HepG2 (cell line): Measurements from ENCODE around the gene RIPOR3. TPM values are rescaled to one million over a fixed set of nuclear protein-coding genes. Genes with fewer than 3 reads are reported as not detected.
A peak's percentile ranks its signal among the peaks of the same experiment; 100 is the strongest.

Experiments used
- CHD4 ChIP-seq: fragments of 200-600 bp; sonication (generic); IDR thresholded peaks from 2 replicates; pipeline ENCODE4 v1.7.0; 2017; ENCODE audit warnings: mild to moderate bottlenecking, low read length, borderline replicate concordance
- EEA1 ChIP-seq: sonication (generic); formaldehyde crosslinking; IDR thresholded peaks from 2 replicates; pipeline ENCODE4 v1.5.1; 2020; ENCODE audit warnings: mild to moderate bottlenecking, missing genetic modification reagents, borderline replicate concordance
- ELF3 ChIP-seq: IDR thresholded peaks from 2 replicates; pipeline ENCODE4 v1.6.1; 2016; ENCODE audit warnings: missing genetic modification reagents, missing compliant biosample characterization
- HMG20B ChIP-seq: conservative IDR thresholded peaks from 2 replicates; pipeline ENCODE4 v1.6.1; 2016; ENCODE audit warnings: missing genetic modification reagents, missing compliant biosample characterization
- IRF1 ChIP-seq: sonication (generic); formaldehyde crosslinking; IDR thresholded peaks from 2 replicates; pipeline ENCODE4 v1.4.0; 2020; ENCODE audit warnings: low read depth, mild to moderate bottlenecking, missing genetic modification reagents
- MBD4 ChIP-seq: IDR thresholded peaks from 2 replicates; pipeline ENCODE4 v1.6.1; 2012; ENCODE audit warnings: low read length, inconsistent platforms, borderline replicate concordance
- PAXIP1 ChIP-seq: sonication (generic); formaldehyde crosslinking; conservative IDR thresholded peaks from 2 replicates; pipeline ENCODE4 v1.4.0; 2020; ENCODE audit warnings: mild to moderate bottlenecking, missing genetic modification reagents, moderate library complexity
- PRDM15 ChIP-seq: sonication (generic); formaldehyde crosslinking; IDR thresholded peaks from 2 replicates; pipeline ENCODE4 v1.4.0; 2020; ENCODE audit warnings: missing genetic modification reagents
- RARA ChIP-seq: IDR thresholded peaks from 2 replicates; pipeline ENCODE4 v1.6.1; 2016; ENCODE audit warnings: missing genetic modification reagents, missing compliant biosample characterization
- TFDP2 ChIP-seq: sonication (generic); formaldehyde crosslinking; IDR thresholded peaks from 2 replicates; pipeline ENCODE4 v1.4.0; 2020; ENCODE audit warnings: missing genetic modification reagents
- ZNF121 ChIP-seq: sonication (generic); formaldehyde crosslinking; IDR thresholded peaks from 2 replicates; pipeline ENCODE4 v1.5.0; 2020; ENCODE audit warnings: mild to moderate bottlenecking, missing genetic modification reagents
- ZNF337 ChIP-seq: sonication (generic); formaldehyde crosslinking; IDR thresholded peaks from 2 replicates; pipeline ENCODE4 v1.5.1; 2020; ENCODE audit warnings: missing genetic modification reagents, low read depth, mild to moderate bottlenecking, borderline replicate concordance
- ZNF660 ChIP-seq: sonication (generic); formaldehyde crosslinking; IDR thresholded peaks from 2 replicates; pipeline ENCODE4 v1.5.1; 2020; ENCODE audit warnings: mild to moderate bottlenecking, low read depth, missing genetic modification reagents, borderline replicate concordance
- ZNF740 ChIP-seq: sonication (generic); formaldehyde crosslinking; IDR thresholded peaks from 2 replicates; pipeline ENCODE4 v1.4.0; 2020; ENCODE audit warnings: missing genetic modification reagents
- ZNF782 ChIP-seq: sonication (generic); formaldehyde crosslinking; IDR thresholded peaks from 2 replicates; pipeline ENCODE4 v1.4.0; 2020; ENCODE audit warnings: missing genetic modification reagents, mild to moderate bottlenecking, borderline replicate concordance
- ZNF784 ChIP-seq: sonication (generic); formaldehyde crosslinking; IDR thresholded peaks from 2 replicates; pipeline ENCODE4 v1.5.1; 2020; ENCODE audit warnings: missing genetic modification reagents, mild to moderate bottlenecking, borderline replicate concordance
- ZNF816 ChIP-seq: sonication (generic); formaldehyde crosslinking; IDR thresholded peaks from 2 replicates; pipeline ENCODE4 v1.8.0; 2022; ENCODE audit warnings: missing genetic modification reagents, mild to moderate bottlenecking, borderline replicate concordance
- polyA plus RNA-seq, 8 experiments: library from polyadenylated mRNA; depleted of rRNA in 3 of 8; stranded (reverse) in 7 of 8; unstranded in 1 of 8; fragments of >200 nt; fragmentation: Illumina TruSeq in 4 of 8; extraction: Trizol in 4 of 8; gene quantifications; 2 replicates each; pipeline versions ENCODE4 v1.2.1 to v1.2.3, GENCODE V29; 2011 to 2016; ENCODE audit warnings: low read depth in 4 of 8, missing spikeins in 1 of 8, mixed read lengths in 1 of 8; ENCODE audit not compliant: insufficient read depth in 1 of 8
- total RNA-seq, 5 experiments: library from RNA; depleted of rRNA; stranded (reverse); fragments of >200 nt; fragmentation: Illumina TruSeq; extraction: Trizol; gene quantifications; 2 replicates each; pipeline ENCODE4 v1.2.3, GENCODE V29; 2016; ENCODE audit warnings: low read depth in 1 of 5

The RIPOR3 gene
- total and polyA plus RNA-seq, 2 of the 13 experiments (the other 11 are each of a cell fraction or from before 2014, with no cell fraction given): 0.18 TPM; not detected in 1

GRCh38 chr20:50710492-50711063 lies 19.2 kb upstream of the RIPOR3 start (continued):
- no peak for TF ChIP-seq TFDP2 (CRISPR knock-in tag)
- no peak; the same call in 1 of the 2 replicates for TF ChIP-seq PAXIP1 (CRISPR knock-in tag)
- no peak for TF ChIP-seq PRDM15 (CRISPR knock-in tag)
- peak; percentile 82 for TF ChIP-seq ELF3 (CRISPR knock-in tag)
- no peak for TF ChIP-seq ZNF816
- TF ChIP-seq ZNF782: no peak
- TF ChIP-seq HMG20B (CRISPR knock-in tag): no peak
- no peak for TF ChIP-seq IRF1 (CRISPR knock-in tag)
- no peak for TF ChIP-seq EEA1 (CRISPR knock-in tag)
- TF ChIP-seq ZNF337 (CRISPR knock-in tag): no peak
- TF ChIP-seq ZNF740 (CRISPR knock-in tag): no peak
- peak; percentile 53 for TF ChIP-seq RARA (CRISPR knock-in tag)
- TF ChIP-seq ZNF121: 0 out of 2 replicates have a peak, but pooled peaks have one; percentile 33
- no peak for TF ChIP-seq ZNF784 (CRISPR knock-in tag)
- no peak for TF ChIP-seq ZNF660 (CRISPR knock-in tag)
- TF ChIP-seq MBD4: no peak
- no peak for TF ChIP-seq CHD4
